Suprapubic skin (tissue), 4 donors: ENCODE measurements around the gene C10orf67. TPM values are rescaled to one million over a fixed set of nuclear protein-coding genes. Genes with fewer than 3 reads are reported as not detected.

Source experiments
- DNase-seq, 2 donors: peaks; one replicate each; pipeline ENCODE4 v3.0.0-alpha.2; 2019; ENCODE audit warnings: low spot score in 2 of 2
- H3K27ac ChIP-seq: fragments of 200-600 bp; sonication (generic); one replicate; pipeline ENCODE4 v1.5.1; 2019
- H3K27me3 ChIP-seq: fragments of 200-600 bp; sonication (generic); one replicate; pipeline ENCODE4 v1.5.1; 2019
- H3K36me3 ChIP-seq: fragments of 200-600 bp; sonication (generic); one replicate; pipeline ENCODE4 v1.5.1; 2019
- H3K4me1 ChIP-seq: fragments of 200-600 bp; sonication (generic); one replicate; pipeline ENCODE4 v1.5.1; 2019
- H3K4me3 ChIP-seq: fragments of 200-600 bp; sonication (generic); one replicate; pipeline ENCODE4 v1.5.1; 2019; ENCODE audit warnings: mild to moderate bottlenecking
- H3K9me3 ChIP-seq: fragments of 200-600 bp; sonication (generic); one replicate; pipeline ENCODE4 v1.5.1; 2019
- EP300 ChIP-seq: sonication (generic); formaldehyde crosslinking; IDR thresholded peaks from one replicate; pipeline ENCODE4 v1.6.1; 2017; ENCODE audit warnings: antibody characterized with exemption
- POLR2A ChIP-seq, 2 donors: fragments of 450-650 bp; IDR thresholded peaks; one replicate each; pipeline ENCODE4 v1.6.1; 2017; ENCODE audit warnings: antibody characterized with exemption in 2 of 2, mild to moderate bottlenecking in 2 of 2, moderate library complexity in 2 of 2
- POLR2AphosphoS5 ChIP-seq, 3 donors: sonication (generic); formaldehyde crosslinking; IDR thresholded peaks; one replicate each; pipeline ENCODE4 v1.6.1; 2017; ENCODE audit warnings: antibody characterized with exemption in 3 of 3
- WGBS: methylation state at CpG from one replicate; pipeline ENCODE4 v1.1.5; 2018; 5-methylcytosine and 5-hydroxymethylcytosine counted together
- total RNA-seq, 4 donors: library from RNA; depleted of rRNA; stranded (reverse); fragments of >200 nt; gene quantifications; one replicate each; pipeline ENCODE4 v1.1.0, GENCODE V29; 2016
- TF ChIP-seq, protein P1 (sequence below), 2 donors: fragments of 200-600 bp in 1 of 2; fragments of 450-650 bp in 1 of 2; sonication (generic) in 1 of 2; IDR thresholded peaks; one replicate each; pipeline ENCODE4 v1.5.1; 2016 to 2019; ENCODE audit warnings: antibody characterized with exemption in 2 of 2, mild to moderate bottlenecking in 1 of 2, moderate library complexity in 1 of 2

Gene C10orf67
- total RNA-seq, 4 donors from 2014 or later = 0.93 to 1.5 (median 1.5) TPM

DNA sequence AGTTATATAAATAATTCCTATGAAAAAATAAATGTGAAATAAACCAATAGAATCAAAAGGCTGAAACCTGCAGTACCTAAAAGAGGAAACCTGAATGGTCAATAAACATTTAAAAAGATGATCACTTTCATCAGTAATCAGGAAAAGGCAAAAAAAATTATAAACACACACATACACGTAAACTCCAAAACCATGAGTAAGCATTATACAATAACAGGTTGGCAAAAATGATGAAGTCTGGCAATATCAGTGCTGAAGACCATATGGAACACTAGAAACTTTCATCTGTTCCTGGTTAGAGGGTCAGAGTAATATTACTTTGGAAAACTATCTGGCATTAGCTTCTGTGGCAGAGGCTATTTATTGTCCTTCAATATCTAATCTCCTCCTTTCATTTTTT, 114.0 kb downstream of the C10orf67 start:
- TF ChIP-seq, protein P1, sequence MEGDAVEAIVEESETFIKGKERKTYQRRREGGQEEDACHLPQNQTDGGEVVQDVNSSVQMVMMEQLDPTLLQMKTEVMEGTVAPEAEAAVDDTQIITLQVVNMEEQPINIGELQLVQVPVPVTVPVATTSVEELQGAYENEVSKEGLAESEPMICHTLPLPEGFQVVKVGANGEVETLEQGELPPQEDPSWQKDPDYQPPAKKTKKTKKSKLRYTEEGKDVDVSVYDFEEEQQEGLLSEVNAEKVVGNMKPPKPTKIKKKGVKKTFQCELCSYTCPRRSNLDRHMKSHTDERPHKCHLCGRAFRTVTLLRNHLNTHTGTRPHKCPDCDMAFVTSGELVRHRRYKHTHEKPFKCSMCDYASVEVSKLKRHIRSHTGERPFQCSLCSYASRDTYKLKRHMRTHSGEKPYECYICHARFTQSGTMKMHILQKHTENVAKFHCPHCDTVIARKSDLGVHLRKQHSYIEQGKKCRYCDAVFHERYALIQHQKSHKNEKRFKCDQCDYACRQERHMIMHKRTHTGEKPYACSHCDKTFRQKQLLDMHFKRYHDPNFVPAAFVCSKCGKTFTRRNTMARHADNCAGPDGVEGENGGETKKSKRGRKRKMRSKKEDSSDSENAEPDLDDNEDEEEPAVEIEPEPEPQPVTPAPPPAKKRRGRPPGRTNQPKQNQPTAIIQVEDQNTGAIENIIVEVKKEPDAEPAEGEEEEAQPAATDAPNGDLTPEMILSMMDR (IDR thresholded peaks at IDR 0.05) = no peak
- TF ChIP-seq POLR2AphosphoS5 (IDR thresholded peaks at IDR 0.05) (no peak), EP300 (no peak), POLR2A (IDR thresholded peaks at IDR 0.05) (no peak)
- 53% methylated on average over 1 of the region's 1 CpG for WGBS
- H3K4me3 ChIP-seq = no peak overlapping the region
- H3K27ac ChIP-seq = no peak overlapping the region
- no peaks in the 10 kb centered on the region for H3K27me3 ChIP-seq
- H3K9me3 ChIP-seq = no peaks in the 10 kb centered on the region
- DNase-seq = no peak
- no peaks in the 10 kb centered on the region for H3K36me3 ChIP-seq
- no peaks in the 10 kb centered on the region for H3K4me1 ChIP-seq

DNA sequence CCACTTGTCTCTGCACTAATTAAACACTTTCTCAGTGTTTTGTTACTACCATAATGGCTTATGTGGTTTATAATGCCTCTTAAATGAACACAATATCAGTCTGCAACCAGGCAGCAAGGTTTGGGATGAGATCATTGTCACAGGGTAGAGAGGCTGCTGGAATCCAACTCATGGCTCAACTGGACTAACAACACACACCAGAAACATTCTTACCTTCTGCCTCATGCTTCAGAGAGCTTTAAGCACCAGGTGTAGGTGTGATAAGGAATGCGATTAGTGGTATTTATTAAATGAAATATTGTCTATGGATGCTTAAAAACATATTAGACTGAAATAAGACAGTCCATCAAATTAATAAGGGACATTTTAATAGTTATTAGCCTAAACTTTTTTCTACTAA, 127.1 kb downstream of the C10orf67 start:
- Histone ChIP-seq H3K9me3 (no peaks in the 10 kb centered on the region), H3K27me3 (no peaks in the 10 kb centered on the region), H3K4me1 (no peaks in the 10 kb centered on the region), H3K4me3 (no peak overlapping the region), H3K36me3 (no peaks in the 10 kb centered on the region), H3K27ac (no peak overlapping the region)
- WGBS = 96% methylated on average over 1 of the region's 1 CpG
- TF ChIP-seq, protein P1 (IDR thresholded peaks at IDR 0.05) = no peak
- TF ChIP-seq POLR2A (IDR thresholded peaks at IDR 0.05) (no peak), POLR2AphosphoS5 (IDR thresholded peaks at IDR 0.05) (no peak), EP300 (no peak)
- DNase-seq = no peak

DNA sequence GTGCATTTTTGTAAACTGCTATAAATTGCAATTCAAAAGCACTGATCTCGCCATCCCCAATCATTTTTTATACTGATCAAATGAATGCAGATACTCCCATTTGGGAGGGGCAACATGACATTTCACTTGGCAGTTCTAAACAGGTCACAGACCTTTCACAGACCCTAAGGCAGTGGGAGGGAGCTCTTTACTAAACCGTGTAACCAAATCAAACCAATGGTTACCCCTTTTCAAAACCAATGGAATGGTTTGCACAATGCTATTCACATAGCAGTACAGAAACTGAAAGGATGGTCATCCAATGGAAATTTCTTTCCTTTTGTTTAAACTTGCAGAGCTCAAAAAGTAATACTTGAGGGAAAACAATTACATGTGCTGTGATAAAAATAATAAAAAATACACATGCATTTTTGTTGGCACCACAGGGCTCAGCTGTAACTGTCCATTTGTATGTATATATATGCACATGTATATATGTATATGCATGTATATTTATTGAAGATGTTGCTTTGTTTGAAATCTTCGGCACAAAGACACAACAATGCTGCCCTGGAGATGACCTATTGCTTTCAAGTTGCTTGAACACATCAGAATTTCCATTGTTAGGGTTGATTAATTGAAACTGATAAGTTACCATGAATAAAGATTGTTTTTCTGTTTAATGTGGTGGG, 138.5 kb downstream of the C10orf67 start:
- Histone ChIP-seq H3K36me3 (no peaks in the 10 kb centered on the region), H3K27me3 (peaks cover 48% of the 10 kb centered on the region), H3K9me3 (no peaks in the 10 kb centered on the region), H3K4me1 (no peaks in the 10 kb centered on the region), H3K4me3 (no peak overlapping the region), H3K27ac (no peak overlapping the region)
- WGBS = 38% methylated on average over 3 of the region's 3 CpGs
- TF ChIP-seq POLR2A (IDR thresholded peaks at IDR 0.05) (no peak), EP300 (no peak), POLR2AphosphoS5 (IDR thresholded peaks at IDR 0.05) (no peak)
- TF ChIP-seq, protein P1 (IDR thresholded peaks at IDR 0.05) = no peak
- DNase-seq = no peak

DNA sequence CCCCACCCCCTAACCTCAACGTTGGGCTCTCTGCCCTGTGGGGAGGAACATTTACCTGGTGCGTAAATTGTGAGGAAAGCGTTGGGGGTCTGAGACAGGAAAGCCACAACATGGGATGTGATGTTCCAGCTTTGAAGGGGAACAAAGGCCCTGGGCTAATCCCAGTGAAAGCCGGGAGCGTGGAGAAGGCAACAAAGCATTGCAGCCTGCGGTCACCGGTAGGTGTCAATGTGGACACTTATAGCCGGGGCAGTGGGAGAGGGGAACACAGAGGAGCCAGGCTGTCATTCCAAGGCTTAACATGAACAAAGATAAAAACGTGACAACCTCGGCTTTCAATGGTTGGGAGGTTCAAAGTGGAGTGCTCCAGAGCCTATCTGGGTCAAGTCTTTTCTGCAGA, 139.8 kb downstream of the C10orf67 start:
- no peak overlapping the region for H3K27ac ChIP-seq
- no peak overlapping the region for H3K4me3 ChIP-seq
- peaks cover 54% of the 10 kb centered on the region for H3K27me3 ChIP-seq
- no peaks in the 10 kb centered on the region for H3K9me3 ChIP-seq
- TF ChIP-seq POLR2A (IDR thresholded peaks at IDR 0.05) (no peak), POLR2AphosphoS5 (IDR thresholded peaks at IDR 0.05) (no peak), EP300 (no peak)
- TF ChIP-seq, protein P1 (IDR thresholded peaks at IDR 0.05) = no peak
- DNase-seq = no peak
- no peaks in the 10 kb centered on the region for H3K4me1 ChIP-seq
- H3K36me3 ChIP-seq = no peaks in the 10 kb centered on the region
- 17% methylated on average over 10 of the region's 10 CpGs for WGBS

DNA sequence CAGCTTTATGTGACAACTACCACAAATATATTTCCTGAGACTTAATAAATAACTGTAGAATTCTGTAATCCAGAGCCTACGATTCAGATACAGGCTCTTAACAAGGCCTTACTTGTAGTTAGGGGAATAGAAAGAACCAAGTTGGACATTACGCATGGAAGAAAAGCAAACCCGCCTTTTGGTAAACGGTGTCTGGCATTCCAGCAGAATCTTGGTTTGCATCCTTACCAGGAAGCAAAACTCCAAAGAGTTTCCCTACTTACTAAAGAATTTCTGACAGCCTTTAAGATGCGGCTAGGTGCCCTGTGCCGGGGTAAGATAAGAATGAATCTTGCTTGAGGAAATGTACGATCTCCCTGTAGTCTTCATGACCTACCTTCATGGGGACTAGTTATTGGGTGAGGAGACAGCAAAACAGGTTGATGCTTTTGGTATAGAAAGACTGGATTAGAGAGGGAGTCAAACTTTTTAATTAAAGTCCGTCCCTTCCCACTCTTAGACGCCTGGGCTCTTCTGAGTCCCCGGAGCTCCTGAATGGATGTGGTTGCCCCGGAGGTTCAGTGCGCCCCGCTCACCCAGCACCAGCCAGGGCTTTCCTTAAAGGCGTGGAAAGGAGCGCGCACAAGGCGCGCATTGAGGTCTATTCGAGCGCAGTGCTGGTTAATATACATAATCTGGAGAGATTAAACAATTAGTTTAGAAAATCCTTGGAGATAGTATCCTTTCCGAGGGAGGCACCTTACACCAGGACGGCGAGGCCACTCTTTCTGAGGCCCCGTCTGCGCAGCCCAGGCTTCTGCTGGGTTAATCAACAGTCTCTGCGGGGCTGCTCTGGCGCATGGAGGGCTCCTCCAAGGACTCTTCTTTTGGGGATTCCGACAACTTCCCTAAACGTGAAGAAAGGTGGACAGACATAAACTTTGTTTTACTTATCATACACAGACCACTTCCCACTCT, 140.9 kb downstream of the C10orf67 start:
- peaks cover 66% of the 10 kb centered on the region for H3K27me3 ChIP-seq
- WGBS = 42% methylated on average over 28 of the region's 29 CpGs
- H3K9me3 ChIP-seq = no peaks in the 10 kb centered on the region
- no peak for DNase-seq
- H3K36me3 ChIP-seq = no peaks in the 10 kb centered on the region
- no peak overlapping the region for H3K27ac ChIP-seq
- H3K4me1 ChIP-seq = no peaks in the 10 kb centered on the region
- H3K4me3 ChIP-seq = no peak overlapping the region
- TF ChIP-seq EP300 (no peak), POLR2AphosphoS5 (IDR thresholded peaks at IDR 0.05) (no peak), POLR2A (IDR thresholded peaks at IDR 0.05) (no peak)
- TF ChIP-seq, protein P1 (IDR thresholded peaks at IDR 0.05) = no peak
